Colonic mucosa (tissue), 4 donors: ENCODE results near the gene RALGPS2. TPM values are rescaled to one million over a fixed set of nuclear protein-coding genes. Genes with fewer than 3 reads are reported as not detected.

Experiments used
- DNase-seq: peaks from one replicate; pipeline ENCODE4 v3.0.0-alpha.2; 2020
- H3K27ac ChIP-seq: fragments of 200-600 bp; one replicate; pipeline ENCODE4 v1.8.0; 2021
- H3K27me3 ChIP-seq: fragments of 200-600 bp; one replicate; pipeline ENCODE4 v1.8.0; 2021
- H3K36me3 ChIP-seq: fragments of 200-600 bp; one replicate; pipeline ENCODE4 v1.8.0; 2021
- H3K4me1 ChIP-seq: fragments of 200-600 bp; one replicate; pipeline ENCODE4 v1.8.0; 2021; ENCODE audit warnings: mild to moderate bottlenecking
- H3K4me3 ChIP-seq: fragments of 200-600 bp; one replicate; pipeline ENCODE4 v1.8.0; 2021
- H3K9ac ChIP-seq, 2 donors: one replicate each; pipeline ENCODE4 v1.7.0; 2013; ENCODE audit warnings: control low read depth in 2 of 2, low read depth in 2 of 2, low read length in 2 of 2
- H3K9me3 ChIP-seq: fragments of 200-600 bp; one replicate; pipeline ENCODE4 v1.8.0; 2021
- CTCF ChIP-seq: fragments of 200-600 bp; IDR thresholded peaks from one replicate; pipeline ENCODE4 v1.8.0; 2022; ENCODE audit warnings: antibody characterized with exemption, mild to moderate bottlenecking
- intact Hi-C: fragments of 100-400 bp; cut with DNase I; formaldehyde crosslinking; loops from one replicate; pipeline ENCODE4 v1.14.1; 2022
- total RNA-seq, 2 donors: library from RNA; stranded (reverse); fragmentation: NEBNext Ultra II Directional in 1 of 2; extraction: Animal tissue kit (Norgen Biotek cat#: 25700) in 1 of 2; gene quantifications; one replicate each; pipeline ENCODE4 v1.2.1, GENCODE V29; 2021
- donor health status: healthy.
- donor health status: DM: no; HTN: no; CAD: no.
- donor health status: DM: no; HTN: no; CAD: no.

Gene RALGPS2
- total RNA-seq, 2 donors from 2014 or later: 23.5 to 49.1 TPM

GRCh38 chr1:178704833-178705232 lies 20.2 kb upstream of the RALGPS2 start:
- no peak overlapping the region for H3K27ac ChIP-seq
- no peak for TF ChIP-seq CTCF
- no peaks in the 10 kb centered on the region for H3K9me3 ChIP-seq
- H3K4me1 ChIP-seq: no peaks in the 10 kb centered on the region
- no peak overlapping the region for H3K4me3 ChIP-seq
- no peak overlapping the region for H3K9ac ChIP-seq
- no peaks in the 10 kb centered on the region for H3K27me3 ChIP-seq
- no peaks in the 10 kb centered on the region for H3K36me3 ChIP-seq
- DNase-seq: no peak
- intact Hi-C loops: no loop called here

- intact Hi-C loops: no loop called here
- no peak overlapping the region for H3K4me3 ChIP-seq
- no peak for DNase-seq
- H3K4me1 ChIP-seq: no peaks in the 10 kb centered on the region
- no peak for TF ChIP-seq CTCF
- no peaks in the 10 kb centered on the region for H3K36me3 ChIP-seq
- H3K27me3 ChIP-seq: no peaks in the 10 kb centered on the region
- no peak overlapping the region for H3K9ac ChIP-seq
- H3K27ac ChIP-seq: no peak overlapping the region
- H3K9me3 ChIP-seq: no peaks in the 10 kb centered on the region
Measured at GRCh38 chr1:178706432-178706831, 18.6 kb upstream of the RALGPS2 start.

- no peak for TF ChIP-seq CTCF
- DNase-seq: no peak
- no peak overlapping the region for H3K4me3 ChIP-seq
- no peaks in the 10 kb centered on the region for H3K36me3 ChIP-seq
- H3K27me3 ChIP-seq: no peaks in the 10 kb centered on the region
- intact Hi-C loops: no loop called here
- H3K27ac ChIP-seq: no peak overlapping the region
- no peaks in the 10 kb centered on the region for H3K4me1 ChIP-seq
- H3K9ac ChIP-seq: no peak overlapping the region
- no peaks in the 10 kb centered on the region for H3K9me3 ChIP-seq
Measured at GRCh38 chr1:178713259-178713658, 11.8 kb upstream of the RALGPS2 start.

- no peak overlapping the region for H3K9ac ChIP-seq
- no peak for TF ChIP-seq CTCF
- H3K4me3 ChIP-seq: no peak overlapping the region
- H3K27ac ChIP-seq: no peak overlapping the region
- no peaks in the 10 kb centered on the region for H3K9me3 ChIP-seq
- no peaks in the 10 kb centered on the region for H3K27me3 ChIP-seq
- intact Hi-C loops: no loop called here
- DNase-seq: no peak
- H3K36me3 ChIP-seq: no peaks in the 10 kb centered on the region
- H3K4me1 ChIP-seq: no peaks in the 10 kb centered on the region
Measured at GRCh38 chr1:178714453-178714852, 10.6 kb upstream of the RALGPS2 start.

- DNase-seq: no peak
- Histone ChIP-seq H3K4me1 (no peaks in the 10 kb centered on the region), H3K36me3 (no peaks in the 10 kb centered on the region), H3K27me3 (no peaks in the 10 kb centered on the region), H3K27ac (no peak overlapping the region), H3K4me3 (no peak overlapping the region), H3K9ac (no peak overlapping the region), H3K9me3 (no peaks in the 10 kb centered on the region)
- intact Hi-C loops: no loop called here
- no peak for TF ChIP-seq CTCF
Measured at GRCh38 chr1:178716111-178716510, 8.9 kb upstream of the RALGPS2 start.

- H3K9ac ChIP-seq: no peak overlapping the region
- no peak for DNase-seq
- no peaks in the 10 kb centered on the region for H3K9me3 ChIP-seq
- intact Hi-C loops: no loop called here
- no peaks in the 10 kb centered on the region for H3K4me1 ChIP-seq
- TF ChIP-seq CTCF: no peak
- H3K27ac ChIP-seq: no peak overlapping the region
- no peaks in the 10 kb centered on the region for H3K36me3 ChIP-seq
- no peak overlapping the region for H3K4me3 ChIP-seq
- H3K27me3 ChIP-seq: no peaks in the 10 kb centered on the region
Measured at GRCh38 chr1:178718520-178718919, 6.5 kb upstream of the RALGPS2 start.
